Activated CD4-positive, alpha-beta memory T cell treated with anti-CD3 and anti-CD28 coated beads for 36 hours (primary cell): Measurements from ENCODE around the gene CARMIL1. TPM values are rescaled to one million over a fixed set of nuclear protein-coding genes. Genes with fewer than 3 reads are reported as not detected.

Experiments used
- CTCF ChIA-PET: fragments of 350-600 bp; sonication (Branson Sonifier 250); formaldehyde crosslinking; loops from one replicate; lab custom pipeline; 2021; ENCODE audit warnings: antibody characterized with exemption, inconsistent platforms; lab: Charles Lee
- POLR2A ChIA-PET: fragments of 350-600 bp; sonication (Branson Sonifier 250); formaldehyde crosslinking; loops from one replicate; lab custom pipeline; 2021; ENCODE audit warnings: antibody characterized with exemption; lab: Charles Lee
- DNase-seq: peaks from one replicate; pipeline ENCODE4 v3.0.0-alpha.2; 2020
- H3K27ac Mint-ChIP-seq: one replicate; pipeline ENCODE4 v1.8.0; 2021; ENCODE audit warnings: mixed read lengths
- H3K27me3 Mint-ChIP-seq: one replicate; pipeline ENCODE4 v1.8.0; 2021; ENCODE audit warnings: mixed read lengths
- H3K36me3 Mint-ChIP-seq: one replicate; pipeline ENCODE4 v1.8.0; 2021; ENCODE audit warnings: mixed read lengths
- H3K4me1 Mint-ChIP-seq: one replicate; pipeline ENCODE4 v1.8.0; 2021; ENCODE audit warnings: low read depth, mixed read lengths
- H3K4me3 Mint-ChIP-seq: one replicate; pipeline ENCODE4 v1.8.0; 2021; ENCODE audit warnings: mild to moderate bottlenecking, mixed read lengths
- H3K9me3 Mint-ChIP-seq: one replicate; pipeline ENCODE4 v1.8.0; 2021; ENCODE audit warnings: mixed read lengths
- intact Hi-C: fragments of 100-400 bp; cut with micrococcal nuclease; formaldehyde crosslinking; loops from one replicate; pipeline ENCODE4 v1.15.1; 2023
- total RNA-seq, 2 experiments: library from RNA; stranded (reverse); gene quantifications; one replicate each; pipeline ENCODE4 v1.2.3, GENCODE V29; 2021

CARMIL1 gene
- total RNA-seq, 2 experiments from 2014 or later: 2.4 to 2.7 TPM

GRCh38 chr6:25623065-25623464 lies 343.9 kb downstream of the CARMIL1 start:
- Mint-ChIP-seq H3K27me3 (peaks cover 4% of the 10 kb centered on the region), H3K4me1 (no peaks in the 10 kb centered on the region), H3K4me3 (no peak overlapping the region), H3K27ac (no peak overlapping the region), H3K36me3 (peaks cover 2% of the 10 kb centered on the region), H3K9me3 (no peaks in the 10 kb centered on the region)
- intact Hi-C loops: no loop called here
- ChIA-PET POLR2A (no interaction called here), CTCF (no interaction called here)
- DNase-seq: no peak

- H3K27me3 Mint-ChIP-seq: peaks cover 4% of the 10 kb centered on the region
- intact Hi-C loops: no loop called here
- ChIA-PET POLR2A (no interaction called here), CTCF (no interaction called here)
- no peak overlapping the region for H3K4me3 Mint-ChIP-seq
- no peaks in the 10 kb centered on the region for H3K9me3 Mint-ChIP-seq
- no peaks in the 10 kb centered on the region for H3K4me1 Mint-ChIP-seq
- no peak for DNase-seq
- no peak overlapping the region for H3K27ac Mint-ChIP-seq
- H3K36me3 Mint-ChIP-seq: peaks cover 2% of the 10 kb centered on the region
Measured at GRCh38 chr6:25623879-25624278, 344.7 kb downstream of the CARMIL1 start.

GRCh38 chr6:25627001-25627400 lies 347.8 kb downstream of the CARMIL1 start:
- CTCF ChIA-PET: no interaction called here
- POLR2A ChIA-PET: no interaction called here
- no peak overlapping the region for H3K4me3 Mint-ChIP-seq
- DNase-seq: no peak
- H3K27ac Mint-ChIP-seq: no peak overlapping the region
- intact Hi-C loops: no loop called here
- peaks cover 15% of the 10 kb centered on the region for H3K27me3 Mint-ChIP-seq
- H3K36me3 Mint-ChIP-seq: no peaks in the 10 kb centered on the region
- no peaks in the 10 kb centered on the region for H3K4me1 Mint-ChIP-seq
- H3K9me3 Mint-ChIP-seq: no peaks in the 10 kb centered on the region

- Mint-ChIP-seq H3K9me3 (no peaks in the 10 kb centered on the region), H3K27me3 (peaks cover 16% of the 10 kb centered on the region), H3K36me3 (no peaks in the 10 kb centered on the region), H3K27ac (no peak overlapping the region), H3K4me3 (no peak overlapping the region), H3K4me1 (no peaks in the 10 kb centered on the region)
- no peak for DNase-seq
- ChIA-PET CTCF (no interaction called here), POLR2A (no interaction called here)
- intact Hi-C loops: no loop called here
Measured at GRCh38 chr6:25628471-25629197, 349.5 kb downstream of the CARMIL1 start.

GRCh38 chr6:25629198-25629576 lies 350.0 kb downstream of the CARMIL1 start:
- ChIA-PET POLR2A (no interaction called here), CTCF (no interaction called here)
- Mint-ChIP-seq H3K9me3 (no peaks in the 10 kb centered on the region), H3K4me3 (no peak overlapping the region), H3K27ac (no peak overlapping the region), H3K27me3 (peaks cover 16% of the 10 kb centered on the region), H3K36me3 (no peaks in the 10 kb centered on the region), H3K4me1 (no peaks in the 10 kb centered on the region)
- DNase-seq: no peak
- intact Hi-C loops: no loop called here

- CTCF ChIA-PET: interaction anchor here (0.6 to 1.0 kb wide), 2 partner anchors 25 to 89 kb away, joined by 3 read pairs; no protein-coding TSS in a partner anchor
- H3K4me3 Mint-ChIP-seq: no peak overlapping the region
- no peak overlapping the region for H3K27ac Mint-ChIP-seq
- no peaks in the 10 kb centered on the region for H3K36me3 Mint-ChIP-seq
- DNase-seq: no peak
- intact Hi-C loops: no loop called here
- no peaks in the 10 kb centered on the region for H3K9me3 Mint-ChIP-seq
- POLR2A ChIA-PET: no interaction called here
- H3K27me3 Mint-ChIP-seq: peaks cover 16% of the 10 kb centered on the region
- no peaks in the 10 kb centered on the region for H3K4me1 Mint-ChIP-seq
Measured at GRCh38 chr6:25630508-25631278, 351.5 kb downstream of the CARMIL1 start.

- ChIA-PET CTCF (interaction anchor here (1.0 kb wide), 1 partner anchor 33 kb away, joined by 3 read pairs; no protein-coding TSS in a partner anchor), POLR2A (no interaction called here)
- Mint-ChIP-seq H3K27ac (no peak overlapping the region), H3K36me3 (no peaks in the 10 kb centered on the region), H3K4me3 (no peak overlapping the region), H3K9me3 (no peaks in the 10 kb centered on the region), H3K4me1 (no peaks in the 10 kb centered on the region), H3K27me3 (peaks cover 14% of the 10 kb centered on the region)
- no peak for DNase-seq
- intact Hi-C loops: no loop called here
Measured at GRCh38 chr6:25635886-25636317, 356.7 kb downstream of the CARMIL1 start.

- ChIA-PET POLR2A (no interaction called here), CTCF (interaction anchor here (1.0 kb wide), 1 partner anchor 414 kb away, joined by 4 read pairs; no protein-coding TSS in a partner anchor)
- H3K9me3 Mint-ChIP-seq: peaks cover 4% of the 10 kb centered on the region
- DNase-seq: no peak
- no peaks in the 10 kb centered on the region for H3K36me3 Mint-ChIP-seq
- intact Hi-C loops: no loop called here
- H3K4me1 Mint-ChIP-seq: no peaks in the 10 kb centered on the region
- H3K27me3 Mint-ChIP-seq: peaks cover 21% of the 10 kb centered on the region
- no peak overlapping the region for H3K27ac Mint-ChIP-seq
- H3K4me3 Mint-ChIP-seq: no peak overlapping the region
Measured at GRCh38 chr6:25637211-25637610, 358.0 kb downstream of the CARMIL1 start.

- no peak for DNase-seq
- POLR2A ChIA-PET: no interaction called here
- peaks cover 20% of the 10 kb centered on the region for H3K27me3 Mint-ChIP-seq
- intact Hi-C loops: no loop called here
- peaks cover 4% of the 10 kb centered on the region for H3K9me3 Mint-ChIP-seq
- no peak overlapping the region for H3K4me3 Mint-ChIP-seq
- H3K4me1 Mint-ChIP-seq: no peaks in the 10 kb centered on the region
- H3K36me3 Mint-ChIP-seq: no peaks in the 10 kb centered on the region
- H3K27ac Mint-ChIP-seq: no peak overlapping the region
- CTCF ChIA-PET: interaction anchor here (0.6 to 1.0 kb wide), 2 partner anchors 20 to 415 kb away, joined by 3 to 4 read pairs; no protein-coding TSS in a partner anchor
Measured at GRCh38 chr6:25637960-25638434, 358.8 kb downstream of the CARMIL1 start.

- Mint-ChIP-seq H3K36me3 (no peaks in the 10 kb centered on the region), H3K27ac (no peak overlapping the region), H3K4me1 (no peaks in the 10 kb centered on the region), H3K9me3 (peaks cover 4% of the 10 kb centered on the region), H3K27me3 (peaks cover 23% of the 10 kb centered on the region), H3K4me3 (no peak overlapping the region)
- no peak for DNase-seq
- intact Hi-C loops: no loop called here
- ChIA-PET POLR2A (no interaction called here), CTCF (no interaction called here)
Measured at GRCh38 chr6:25639653-25640052, 360.5 kb downstream of the CARMIL1 start.

GRCh38 chr6:25640446-25640845 lies 361.3 kb downstream of the CARMIL1 start:
- H3K4me3 Mint-ChIP-seq: no peak overlapping the region
- peaks cover 4% of the 10 kb centered on the region for H3K9me3 Mint-ChIP-seq
- H3K27me3 Mint-ChIP-seq: peaks cover 26% of the 10 kb centered on the region
- POLR2A ChIA-PET: no interaction called here
- no peak overlapping the region for H3K27ac Mint-ChIP-seq
- intact Hi-C loops: no loop called here
- no peaks in the 10 kb centered on the region for H3K4me1 Mint-ChIP-seq
- H3K36me3 Mint-ChIP-seq: no peaks in the 10 kb centered on the region
- DNase-seq: no peak
- CTCF ChIA-PET: interaction anchor here (1.0 kb wide), 1 partner anchor 79 kb away, joined by 3 read pairs; no protein-coding TSS in a partner anchor

GRCh38 chr6:25640891-25641290 lies 361.7 kb downstream of the CARMIL1 start:
- CTCF ChIA-PET: interaction anchor here (1.0 kb wide), 1 partner anchor 79 kb away, joined by 3 read pairs; no protein-coding TSS in a partner anchor
- Mint-ChIP-seq H3K4me3 (no peak overlapping the region), H3K4me1 (no peaks in the 10 kb centered on the region), H3K36me3 (no peaks in the 10 kb centered on the region), H3K27me3 (peaks cover 30% of the 10 kb centered on the region), H3K27ac (no peak overlapping the region), H3K9me3 (peaks cover 4% of the 10 kb centered on the region)
- POLR2A ChIA-PET: no interaction called here
- intact Hi-C loops: no loop called here
- DNase-seq: no peak
